Sigmoid colon (tissue), 7 donors: ENCODE measurements around the gene AGR2. TPM values are rescaled to one million over a fixed set of nuclear protein-coding genes. Genes with fewer than 3 reads are reported as not detected.

Experiments used
- DNase-seq: peaks from one replicate; pipeline ENCODE4 v3.0.0-alpha.2; 2019
- H3K27ac ChIP-seq, 4 donors: fragments of 200-600 bp; sonication (generic); one replicate each; pipeline ENCODE4 v1.5.1; 2016 to 2019; ENCODE audit warnings: mild to moderate bottlenecking in 1 of 4
- H3K27me3 ChIP-seq, 3 donors: fragments of 200-600 bp; sonication (generic); one replicate each; pipeline ENCODE4 v1.5.1; 2019; ENCODE audit warnings: mild to moderate bottlenecking in 1 of 3
- H3K36me3 ChIP-seq, 4 donors: fragments of 200-600 bp; sonication (generic); one replicate each; pipeline ENCODE4 v1.5.1; 2016 to 2019
- H3K4me1 ChIP-seq, 4 donors: fragments of 200-600 bp; sonication (generic); one replicate each; pipeline ENCODE4 v1.5.1; 2017 to 2019
- H3K4me3 ChIP-seq, 4 donors: fragments of 200-600 bp; sonication (generic); one replicate each; pipeline ENCODE4 v1.5.1; 2017 to 2019; ENCODE audit warnings: mild to moderate bottlenecking in 2 of 4, moderate library complexity in 1 of 4
- H3K9me3 ChIP-seq, 4 donors: fragments of 200-600 bp in 3 of 4; sonication (generic) in 3 of 4; one replicate each; pipeline versions ENCODE4 v1.5.1 to v1.6.1; 2013 to 2019
- CTCF ChIP-seq, 4 experiments: fragments of 450-650 bp in 3 of 4; fragments of 200-600 bp in 1 of 4; IDR thresholded peaks; one replicate each; pipeline ENCODE4 v1.5.1; 2016 to 2019; ENCODE audit warnings: antibody characterized with exemption in 4 of 4, mild to moderate bottlenecking in 3 of 4, moderate library complexity in 2 of 4
- EP300 ChIP-seq, 4 donors: sonication (generic); formaldehyde crosslinking; IDR thresholded peaks; one replicate each; pipeline ENCODE4 v1.6.1; 2017; ENCODE audit warnings: antibody characterized with exemption in 4 of 4
- POLR2A ChIP-seq, 2 donors: fragments of 450-650 bp; IDR thresholded peaks; one replicate each; pipeline ENCODE4 v1.6.1; 2016; ENCODE audit warnings: antibody characterized with exemption in 2 of 2, mild to moderate bottlenecking in 2 of 2, moderate library complexity in 2 of 2
- POLR2AphosphoS5 ChIP-seq, 4 donors: sonication (generic); formaldehyde crosslinking; IDR thresholded peaks; one replicate each; pipeline ENCODE4 v1.6.1; 2017; ENCODE audit warnings: antibody characterized with exemption in 4 of 4
- WGBS, 2 donors: extraction: QIAGEN DNeasy Blood & Tissue Kit; methylation state at CpG; one replicate each; pipeline ENCODE4 v1.1.7; 2013; 5-methylcytosine and 5-hydroxymethylcytosine counted together
- intact Hi-C: fragments of 100-400 bp; cut with DNase I; formaldehyde crosslinking; loops from one replicate; pipeline ENCODE4 v1.15.1; 2023
- polyA plus RNA-seq, 3 donors: library from polyadenylated mRNA; stranded (reverse); fragments of 200-250 nt; gene quantifications; one replicate each; pipeline ENCODE4 v1.2.3, GENCODE V29; 2013
- total RNA-seq, 4 donors: library from RNA; depleted of rRNA; stranded (reverse); fragments of >200 nt; gene quantifications; one replicate each; pipeline ENCODE4 v1.1.0, GENCODE V29; 2016
- donor health status: healthy with polysubstance abuse.
- donor health status: Bipolar disorder and iron deficiency.
- donor health status: healthy.

The AGR2 gene
- total and polyA plus RNA-seq, 7 donors, result 345 to 1,393 (median 370) TPM; not detected in 4

GRCh38 chr7:16833373-16833772 lies 28.6 kb upstream of the AGR2 start:
- no peaks in the 10 kb centered on the region for H3K36me3 ChIP-seq
- H3K27me3 ChIP-seq, result no peaks in the 10 kb centered on the region
- H3K9me3 ChIP-seq, result no peaks in the 10 kb centered on the region
- TF ChIP-seq EP300 (IDR thresholded peaks at IDR 0.05) (no peak), POLR2AphosphoS5 (IDR thresholded peaks at IDR 0.05) (no peak), CTCF (IDR thresholded peaks at IDR 0.05) (no peak), POLR2A (IDR thresholded peaks at IDR 0.05) (no peak)
- intact Hi-C loops, result no loop called here
- H3K27ac ChIP-seq, result no peak overlapping the region
- no peak overlapping the region for H3K4me3 ChIP-seq
- H3K4me1 ChIP-seq, result no peaks in the 10 kb centered on the region
- no peak for DNase-seq
- 88 to 91% methylated on average over 1 of the region's 1 CpG for WGBS, 2 donors

GRCh38 chr7:16826060-16826459 lies 21.3 kb upstream of the AGR2 start:
- no peaks in the 10 kb centered on the region for H3K9me3 ChIP-seq
- intact Hi-C loops, result no loop called here
- DNase-seq, result no peak
- H3K4me3 ChIP-seq, result no peak overlapping the region
- no peaks in the 10 kb centered on the region for H3K27me3 ChIP-seq
- no peak for TF ChIP-seq CTCF (IDR thresholded peaks at IDR 0.05)
- TF ChIP-seq EP300 (IDR thresholded peaks at IDR 0.05), result no peak
- TF ChIP-seq POLR2AphosphoS5 (IDR thresholded peaks at IDR 0.05), result no peak
- TF ChIP-seq POLR2A (IDR thresholded peaks at IDR 0.05), result no peak
- H3K4me1 ChIP-seq, result no peaks in the 10 kb centered on the region
- no peaks in the 10 kb centered on the region for H3K36me3 ChIP-seq
- H3K27ac ChIP-seq, result no peak overlapping the region

- DNase-seq, result no peak
- Histone ChIP-seq H3K9me3 (no peaks in the 10 kb centered on the region), H3K27me3 (no peaks in the 10 kb centered on the region), H3K36me3 (no peaks in the 10 kb centered on the region), H3K4me3 (no peak overlapping the region), H3K4me1 (no peaks in the 10 kb centered on the region), H3K27ac (no peak overlapping the region)
- WGBS, 2 donors, result 15 to 58% methylated on average over 3 of the region's 3 CpGs
- intact Hi-C loops, result no loop called here
- TF ChIP-seq POLR2AphosphoS5 (IDR thresholded peaks at IDR 0.05) (no peak), POLR2A (IDR thresholded peaks at IDR 0.05) (no peak), CTCF (IDR thresholded peaks at IDR 0.05) (no peak), EP300 (IDR thresholded peaks at IDR 0.05) (no peak)
Measured at GRCh38 chr7:16822029-16822428, 17.2 kb upstream of the AGR2 start.

GRCh38 chr7:16818732-16819131 lies 13.9 kb upstream of the AGR2 start:
- Histone ChIP-seq H3K9me3 (no peaks in the 10 kb centered on the region), H3K27ac (no peak overlapping the region), H3K4me3 (no peak overlapping the region), H3K4me1 (no peaks in the 10 kb centered on the region), H3K36me3 (no peaks in the 10 kb centered on the region), H3K27me3 (no peaks in the 10 kb centered on the region)
- WGBS, 2 donors, result 91 to 93% methylated on average over 3 of the region's 3 CpGs
- TF ChIP-seq POLR2AphosphoS5 (IDR thresholded peaks at IDR 0.05) (no peak), EP300 (IDR thresholded peaks at IDR 0.05) (no peak), CTCF (IDR thresholded peaks at IDR 0.05) (no peak), POLR2A (IDR thresholded peaks at IDR 0.05) (no peak)
- intact Hi-C loops, result no loop called here
- DNase-seq, result no peak

- DNase-seq, result no peak
- H3K36me3 ChIP-seq, result no peaks in the 10 kb centered on the region
- no peaks in the 10 kb centered on the region for H3K9me3 ChIP-seq
- 19 to 73% methylated on average over 1 of the region's 1 CpG for WGBS, 2 donors
- no peak for TF ChIP-seq POLR2AphosphoS5 (IDR thresholded peaks at IDR 0.05)
- no peaks in the 10 kb centered on the region for H3K4me1 ChIP-seq
- no peak overlapping the region for H3K27ac ChIP-seq
- intact Hi-C loops, result no loop called here
- H3K27me3 ChIP-seq, result no peaks in the 10 kb centered on the region
- no peak overlapping the region for H3K4me3 ChIP-seq
Measured at GRCh38 chr7:16817536-16817935, 12.7 kb upstream of the AGR2 start.
